H1 (cell line): ENCODE measurements around the gene FHIP1B. TPM values are rescaled to one million over a fixed set of nuclear protein-coding genes. Genes with fewer than 3 reads are reported as not detected.

Experiments
- CTCF ChIA-PET: fragments of 300-600 bp; sonication (Branson Sonifier 250); formaldehyde crosslinking; loops from one replicate; lab custom pipeline; 2021; ENCODE audit not compliant: partially characterized antibody; lab: Charles Lee
- POLR2A ChIA-PET: fragments of 300-600 bp; sonication (Branson Sonifier 250); formaldehyde crosslinking; loops from one replicate; lab custom pipeline; 2021; ENCODE audit warnings: inconsistent platforms; ENCODE audit not compliant: partially characterized antibody; lab: Charles Lee
- DNase-seq, 2 experiments: peaks; one replicate each; pipeline versions ENCODE4 v3.0.0 to v3.0.0-alpha.2; 2010 to 2022; ENCODE audit warnings: low spot score in 2 of 2, low read depth in 1 of 2, mixed read lengths in 1 of 2
- FAIRE-seq: peaks from 2 replicates; lab custom pipeline; 2011; peaks lifted over from hg19 to GRCh38; lab: Jason Lieb, UNC
- H2AFZ ChIP-seq: 2 replicates; pipeline ENCODE4 v1.8.1; 2012; ENCODE audit warnings: low read length, inconsistent platforms
- H2AK5ac ChIP-seq: 2 replicates; pipeline ENCODE4 v1.6.1; 2013; ENCODE audit warnings: low read depth, low read length
- H2BK120ac ChIP-seq: replicated peaks from 2 replicates; pipeline ENCODE3; 2013; ENCODE audit warnings: low read depth, low read length, inconsistent platforms
- H2BK12ac ChIP-seq: 2 replicates; pipeline ENCODE4 v1.6.1; 2013; ENCODE audit warnings: low read depth, low read length
- H2BK15ac ChIP-seq: 2 replicates; pipeline ENCODE4 v1.6.1; 2013; ENCODE audit warnings: low read length
- H2BK20ac ChIP-seq: 2 replicates; pipeline ENCODE4 v1.6.1; 2013; ENCODE audit warnings: low read length
- H2BK5ac ChIP-seq: 2 replicates; pipeline ENCODE4 v1.6.1; 2013; ENCODE audit warnings: low read depth, low read length
- H3K14ac ChIP-seq: 2 replicates; pipeline ENCODE4 v1.6.1; 2013; ENCODE audit warnings: inconsistent platforms; ENCODE audit not compliant: insufficient read length
- H3K18ac ChIP-seq: 2 replicates; pipeline ENCODE4 v1.6.1; 2013; ENCODE audit warnings: low read length; ENCODE audit errors: extremely low read depth
- H3K23ac ChIP-seq: 2 replicates; pipeline ENCODE4 v1.6.1; 2013; ENCODE audit warnings: inconsistent platforms; ENCODE audit not compliant: insufficient read length
- H3K23me2 ChIP-seq: 2 replicates; pipeline ENCODE4 v1.6.1; 2013; ENCODE audit warnings: low read depth, low read length
- H3K27ac ChIP-seq: 2 replicates; pipeline ENCODE4 v1.6.1; 2011; ENCODE audit warnings: low read depth, low read length, inconsistent platforms
- H3K27me3 ChIP-seq, 4 experiments: replicated peaks in 1 of 4; 1 replicate in 1 of 4; 2 replicates in 3 of 4; pipeline versions ENCODE4 v1.6.1 to v1.8.1; 2011 to 2013; ENCODE audit warnings: low read length in 3 of 4, mild to moderate bottlenecking in 3 of 4, inconsistent platforms in 2 of 4, mixed read lengths in 2 of 4, moderate library complexity in 1 of 4; ENCODE audit not compliant: control insufficient read depth in 3 of 4, insufficient read depth in 3 of 4; ENCODE audit errors: extremely low read depth in 1 of 4
- H3K36me3 ChIP-seq, 4 experiments: 2 replicates each; pipeline versions ENCODE4 v1.6.1 to v1.8.1; 2011 to 2013; ENCODE audit warnings: mild to moderate bottlenecking in 4 of 4, low read length in 3 of 4, moderate library complexity in 2 of 4, control low read depth in 1 of 4, inconsistent platforms in 1 of 4; ENCODE audit not compliant: insufficient read depth in 4 of 4, control insufficient read depth in 2 of 4
- H3K4ac ChIP-seq: replicated peaks from 2 replicates; pipeline ENCODE3; 2013; ENCODE audit warnings: low read length, low read depth, mixed read lengths, inconsistent platforms; ENCODE audit not compliant: insufficient read length
- H3K4me1 ChIP-seq, 4 experiments: replicated peaks in 1 of 4; 1 replicate in 1 of 4; 2 replicates in 3 of 4; pipeline versions ENCODE4 v1.6.1 to v1.8.1; 2011 to 2013; ENCODE audit warnings: low read length in 3 of 4, inconsistent platforms in 2 of 4, mixed read lengths in 1 of 4; ENCODE audit not compliant: insufficient read depth in 4 of 4, control insufficient read depth in 3 of 4
- H3K4me2 ChIP-seq, 2 experiments: 2 replicates each; pipeline versions ENCODE4 v1.6.1 to v1.8.1; 2011 to 2013; ENCODE audit warnings: low read depth in 2 of 2, low read length in 2 of 2, control low read depth in 1 of 2, inconsistent platforms in 1 of 2, mild to moderate bottlenecking in 1 of 2; ENCODE audit not compliant: insufficient read depth in 1 of 2
- H3K4me3 ChIP-seq, 4 experiments: fragments of 200-600, 300-600 bp in 1 of 4; sonication (generic), shearing (Covaris generic), sonication (Bioruptor Twin) in 1 of 4; 2 replicates each; pipeline versions ENCODE4 v1.5.1 to v1.8.1; 2011 to 2016; ENCODE audit warnings: low read length in 4 of 4, low read depth in 3 of 4, control low read depth in 2 of 4, inconsistent platforms in 2 of 4, mild to moderate bottlenecking in 2 of 4, mixed read lengths in 1 of 4, moderate library complexity in 1 of 4; ENCODE audit not compliant: insufficient read depth in 2 of 4; ENCODE audit errors: extremely low read depth in 1 of 4
- H3K56ac ChIP-seq: replicated peaks from 2 replicates; pipeline ENCODE3; 2013; ENCODE audit warnings: low read depth, mild to moderate bottlenecking, mixed read lengths, low read length, inconsistent platforms; ENCODE audit not compliant: insufficient read length
- H3K79me1 ChIP-seq: 2 replicates; pipeline ENCODE4 v1.6.1; 2013; ENCODE audit warnings: low read depth, low read length, control low read depth
- H3K79me2 ChIP-seq, 2 experiments: 2 replicates each; pipeline versions ENCODE4 v1.6.1 to v1.8.1; 2012 to 2013; ENCODE audit warnings: low read length in 2 of 2, mild to moderate bottlenecking in 2 of 2, inconsistent platforms in 1 of 2; ENCODE audit not compliant: insufficient read depth in 2 of 2, control insufficient read depth in 1 of 2
- H3K9ac ChIP-seq, 4 experiments: replicated peaks in 1 of 4; 1 replicate in 1 of 4; 2 replicates in 3 of 4; pipeline versions ENCODE4 v1.6.1 to v1.8.1; 2011 to 2013; ENCODE audit warnings: low read depth in 3 of 4, low read length in 3 of 4, control low read depth in 2 of 4, mild to moderate bottlenecking in 2 of 4, moderate library complexity in 2 of 4, inconsistent platforms in 1 of 4; ENCODE audit errors: extremely low read depth in 1 of 4
- H3K9me3 ChIP-seq, 2 experiments: 2 replicates each; pipeline versions ENCODE4 v1.6.1 to v1.8.1; 2012 to 2013; ENCODE audit warnings: mild to moderate bottlenecking in 2 of 2, moderate library complexity in 2 of 2, control low read depth in 1 of 2, inconsistent platforms in 1 of 2, low read depth in 1 of 2, low read length in 1 of 2, mixed read lengths in 1 of 2; ENCODE audit not compliant: insufficient read depth in 2 of 2
- H4K20me1 ChIP-seq, 2 experiments: replicated peaks in 1 of 2; 2 replicates each; pipeline versions ENCODE3 to v1.8.1; 2011 to 2013; ENCODE audit warnings: inconsistent platforms in 2 of 2, low read length in 2 of 2, mild to moderate bottlenecking in 1 of 2; ENCODE audit not compliant: insufficient read depth in 2 of 2, control insufficient read depth in 1 of 2
- H4K5ac ChIP-seq: 2 replicates; pipeline ENCODE4 v1.6.1; 2013; ENCODE audit warnings: low read length, low read depth, mixed read lengths, inconsistent platforms; ENCODE audit not compliant: insufficient read length
- H4K8ac ChIP-seq: 2 replicates; pipeline ENCODE4 v1.8.0; 2013; ENCODE audit warnings: mild to moderate bottlenecking, moderate library complexity, low read length, inconsistent platforms; ENCODE audit not compliant: insufficient read depth; ENCODE audit errors: extremely low read depth
- H4K91ac ChIP-seq: replicated peaks from 2 replicates; pipeline ENCODE3; 2013; ENCODE audit warnings: low read length, mixed read lengths, inconsistent platforms; ENCODE audit not compliant: insufficient read length
- ATF2 ChIP-seq: IDR thresholded peaks from 2 replicates; pipeline ENCODE4 v1.6.1; 2012; ENCODE audit warnings: low read length, inconsistent platforms
- ATF3 ChIP-seq: IDR thresholded peaks from 2 replicates; pipeline ENCODE4 v1.6.1; 2011; ENCODE audit warnings: low read depth, mild to moderate bottlenecking, low read length; ENCODE audit not compliant: insufficient read depth
- BRCA1 ChIP-seq: IDR thresholded peaks from 2 replicates; pipeline ENCODE4 v1.6.1; 2012; ENCODE audit warnings: low read depth, low read length, improper control_type of control experiment
- CBX8 ChIP-seq: fragments of 300-800, 300-1000 bp; sonication (generic); IDR thresholded peaks from 2 replicates; pipeline ENCODE4 v1.7.1; 2016; ENCODE audit warnings: low read depth, low read length, borderline replicate concordance
- CEBPB ChIP-seq: IDR thresholded peaks from 2 replicates; pipeline ENCODE4 v1.6.1; 2012; ENCODE audit warnings: low read depth, low read length
- CHD2 ChIP-seq: IDR thresholded peaks from 2 replicates; pipeline ENCODE4 v1.6.1; 2012; ENCODE audit warnings: low read length, improper control_type of control experiment
- FOSL1 ChIP-seq: IDR thresholded peaks from 2 replicates; pipeline ENCODE4 v1.6.1; 2011; ENCODE audit warnings: mild to moderate bottlenecking, low read depth, low read length, moderate library complexity; ENCODE audit not compliant: insufficient read depth
- JUN ChIP-seq: IDR thresholded peaks from 2 replicates; pipeline ENCODE4 v1.6.1; 2011; ENCODE audit warnings: low read depth, mild to moderate bottlenecking, improper control_type of control experiment, low read length
- SIRT6 ChIP-seq: IDR thresholded peaks from one replicate; pipeline ENCODE4 v1.7.1; 2012; ENCODE audit warnings: low read length, inconsistent platforms
- SUZ12 ChIP-seq: fragments of 200-600 bp; sonication (generic); IDR thresholded peaks from 2 replicates; pipeline ENCODE4 v1.6.1; 2012; ENCODE audit warnings: mild to moderate bottlenecking, inconsistent platforms, low read length, moderate library complexity, mixed read lengths
- TAF7 ChIP-seq: optimal IDR thresholded peaks from 2 replicates; pipeline ENCODE3; 2011; ENCODE audit warnings: low read depth, mild to moderate bottlenecking, inconsistent platforms, low read length, moderate library complexity, borderline replicate concordance
- WGBS, 2 experiments: shearing (Covaris generic) in 1 of 2; methylation state at CpG; one replicate each; pipeline versions ENCODE4 v1.1.6 to v1.1.7; 2013 to 2015; ENCODE audit warnings: low lambda C conversion rate in 2 of 2, mixed read lengths in 2 of 2, inconsistent platforms in 1 of 2, low coverage in 1 of 2, missing lambda C conversion rate in 1 of 2; ENCODE audit not compliant: insufficient replicate concordance in 2 of 2, insufficient coverage in 1 of 2, insufficient read length in 1 of 2; ENCODE audit errors: extremely low coverage in 1 of 2, missing lambda C conversion rate in 1 of 2; 5-methylcytosine and 5-hydroxymethylcytosine counted together
- polyA plus RNA-seq, 7 experiments: library from polyadenylated mRNA; depleted of rRNA in 3 of 7; stranded (reverse) in 5 of 7; unstranded in 2 of 7; fragments of >200 nt in 5 of 7; fragments of 200-250 nt in 2 of 7; gene quantifications; 1 replicate in 5 of 7; 2 replicates in 1 of 7; 4 replicates in 1 of 7; pipeline versions ENCODE4 v1.2.1 to v1.2.3, GENCODE V29; 2011 to 2013; ENCODE audit warnings: missing spikeins in 2 of 7, mixed read lengths in 2 of 7
- total RNA-seq: library from RNA; stranded (reverse); fragmentation: NEBNext Ultra II Directional; extraction: Animal tissue kit (Norgen Biotek cat#: 25700); gene quantifications from 2 replicates; pipeline ENCODE4 v1.2.1, GENCODE V29; 2021

The FHIP1B gene
- total and polyA plus RNA-seq, 2 of the 8 experiments (the other 6 are each of a cell fraction or from before 2014, with no cell fraction given), result 16.8 to 41.9 TPM

GRCh38 chr11:6237761-6238302 lies 3.4 kb upstream of the FHIP1B start:
- no peak overlapping the region for H3K9ac ChIP-seq
- H3K79me1 ChIP-seq, result peaks cover 2% of the 10 kb centered on the region; the same call in 1 of the 2 replicates
- no peak overlapping the region for H3K27ac ChIP-seq
- H2BK120ac ChIP-seq, result no peak overlapping the region
- H3K14ac ChIP-seq, result no peak overlapping the region
- 78% methylated on average over 5 of the region's 5 CpGs; no CpG with 5 or more reads in 1 of the 2 experiments for WGBS, 2 experiments
- H2BK5ac ChIP-seq, result no peak overlapping the region
- ChIA-PET CTCF (interaction anchor here (0.6 to 7.1 kb wide), 6 partner anchors 13 to 209 kb away, joined by 3 to 51 read pairs (median 6); partner anchors contain the start of gene CCKBR), POLR2A (interaction anchor here (1.2 kb wide), 1 partner anchor 114 kb away, joined by 3 read pairs; no protein-coding TSS in a partner anchor)
- no peak overlapping the region for H3K4me3 ChIP-seq
- no peak overlapping the region for H2BK12ac ChIP-seq
- no peak for DNase-seq
- H3K36me3 ChIP-seq, result no peaks in the 10 kb centered on the region
- H2BK15ac ChIP-seq, result no peak overlapping the region
- no peak overlapping the region for H2BK20ac ChIP-seq
- no peak overlapping the region for H3K23ac ChIP-seq
- no peak overlapping the region for H3K18ac ChIP-seq
- no peak overlapping the region for H4K91ac ChIP-seq
- H3K27me3 ChIP-seq, result 0 out of 7 replicates have a peak, but pooled peaks cover 0 to 2% (median 0%) of the 10 kb centered on the region in 4 experiments
- no peak overlapping the region for H2AK5ac ChIP-seq
- H3K56ac ChIP-seq, result no peak overlapping the region
- no peak overlapping the region for H4K8ac ChIP-seq
- H3K4me2 ChIP-seq, result no peak overlapping the region
- no peak for FAIRE-seq
- no peak overlapping the region for H3K4ac ChIP-seq
- H2AFZ ChIP-seq, result no peak overlapping the region
- peaks cover 0 to 2% of the 10 kb centered on the region in 2 experiments for H4K20me1 ChIP-seq
- no peak overlapping the region for H4K5ac ChIP-seq
- H3K4me1 ChIP-seq, result peaks cover 0 to 5% (median 2%) of the 10 kb centered on the region in 4 experiments; a peak in 2 of 7 replicates
- peaks cover 3 to 15% of the 10 kb centered on the region in 2 experiments; a peak in 3 of 4 replicates for H3K79me2 ChIP-seq
- H3K23me2 ChIP-seq, result peaks cover 9% of the 10 kb centered on the region
- H3K9me3 ChIP-seq, result no peaks in the 10 kb centered on the region
- TF ChIP-seq CHD2 (no peak), JUN (no peak), CEBPB (no peak), ATF3 (no peak), SUZ12 (no peak), ATF2 (no peak), TAF7 (no peak), BRCA1 (no peak), SIRT6 (no peak), CBX8 (no peak), FOSL1 (no peak)
